Ovary (tissue), 9 donors: ENCODE measurements around the gene MEOX2. TPM values are rescaled to one million over a fixed set of nuclear protein-coding genes. Genes with fewer than 3 reads are reported as not detected.

ENCODE experiments used
- DNase-seq, 5 donors: peaks; one replicate each; pipeline ENCODE4 v3.0.0-alpha.2; 2019 to 2020
- H3K27ac ChIP-seq, 2 donors: fragments of 200-600 bp; one replicate each; pipeline versions ENCODE4 v1.5.1 to v1.8.0; 2019 to 2022
- H3K27me3 ChIP-seq: fragments of 200-600 bp; one replicate; pipeline ENCODE4 v1.8.0; 2022
- H3K36me3 ChIP-seq: fragments of 200-600 bp; sonication (generic); one replicate; pipeline ENCODE4 v1.5.1; 2019
- H3K4me1 ChIP-seq: one replicate; pipeline ENCODE4 v1.8.1; 2013; ENCODE audit warnings: mild to moderate bottlenecking, moderate library complexity; ENCODE audit not compliant: insufficient read depth
- H3K4me3 ChIP-seq: fragments of 200-600 bp; sonication (generic); one replicate; pipeline ENCODE4 v1.5.1; 2017
- H3K9me3 ChIP-seq, 2 donors: fragments of 200-600 bp in 1 of 2; sonication (generic) in 1 of 2; one replicate each; pipeline versions ENCODE4 v1.5.1 to v1.8.1; 2013 to 2019; ENCODE audit warnings: mild to moderate bottlenecking in 1 of 2, moderate library complexity in 1 of 2
- EP300 ChIP-seq: sonication (generic); formaldehyde crosslinking; IDR thresholded peaks from one replicate; pipeline ENCODE4 v1.6.1; 2017; ENCODE audit warnings: antibody characterized with exemption
- POLR2A ChIP-seq: fragments of 450-650 bp; IDR thresholded peaks from one replicate; pipeline ENCODE4 v1.6.1; 2017; ENCODE audit warnings: antibody characterized with exemption, mild to moderate bottlenecking, moderate library complexity
- WGBS, 3 donors: extraction: QIAGEN DNeasy Blood & Tissue Kit in 1 of 3; methylation state at CpG; one replicate each; pipeline versions ENCODE4 v1.1.5 to v1.1.7; 2013 to 2017; 5-methylcytosine and 5-hydroxymethylcytosine counted together
- intact Hi-C, 4 donors: fragments of 100-400 bp; cut with DNase I; formaldehyde crosslinking; loops; one replicate each; pipeline versions ENCODE4 v1.11.0 to v1.15.1; 2022 to 2023
- polyA plus RNA-seq, 2 donors: library from polyadenylated mRNA; stranded (reverse); fragments of 200-250 nt in 1 of 2; fragments of 350-450 nt in 1 of 2; fragmentation: Illumina TruSeq in 1 of 2; extraction: RNeasy Lipid Tissue Mini Kit (QIAGEN cat#74804) in 1 of 2; gene quantifications; one replicate each; pipeline ENCODE4 v1.2.3, GENCODE V29; 2013 to 2014
- total RNA-seq, 7 donors: library from RNA; depleted of rRNA in 2 of 7; stranded (reverse); fragments of >200 nt in 2 of 7; fragmentation: NEBNext Ultra II Directional in 3 of 7; extraction: Animal tissue kit (Norgen Biotek cat#: 25700) in 3 of 7; gene quantifications; one replicate each; pipeline versions ENCODE4 v1.1.0 to v1.2.4, GENCODE V29; 2016 to 2023
- TF ChIP-seq, protein P1 (sequence below), 3 donors: fragments of 450-650 bp in 2 of 3; fragments of 200-600 bp in 1 of 3; IDR thresholded peaks; one replicate each; pipeline versions ENCODE4 v1.5.1 to v1.8.0; 2016 to 2022; ENCODE audit warnings: antibody characterized with exemption in 3 of 3, mild to moderate bottlenecking in 1 of 3
- donor health status: DM: no; HTN: no; CAD: no; lungs with moderate emphysema.
- donor health status: DM: no; HTN: no; CAD: no.
- donor health status: Bipolar disorder and iron deficiency.
- donor health status: DM: yes; HTN: yes; CAD: no.
- donor health status: DM: no; HTN: no; CAD: no.
- donor health status: DM: yes; HTN: yes; CAD: no.

MEOX2 gene
- total and polyA plus RNA-seq, 9 donors = 1.3 to 15.4 (median 1.6) TPM

DNA sequence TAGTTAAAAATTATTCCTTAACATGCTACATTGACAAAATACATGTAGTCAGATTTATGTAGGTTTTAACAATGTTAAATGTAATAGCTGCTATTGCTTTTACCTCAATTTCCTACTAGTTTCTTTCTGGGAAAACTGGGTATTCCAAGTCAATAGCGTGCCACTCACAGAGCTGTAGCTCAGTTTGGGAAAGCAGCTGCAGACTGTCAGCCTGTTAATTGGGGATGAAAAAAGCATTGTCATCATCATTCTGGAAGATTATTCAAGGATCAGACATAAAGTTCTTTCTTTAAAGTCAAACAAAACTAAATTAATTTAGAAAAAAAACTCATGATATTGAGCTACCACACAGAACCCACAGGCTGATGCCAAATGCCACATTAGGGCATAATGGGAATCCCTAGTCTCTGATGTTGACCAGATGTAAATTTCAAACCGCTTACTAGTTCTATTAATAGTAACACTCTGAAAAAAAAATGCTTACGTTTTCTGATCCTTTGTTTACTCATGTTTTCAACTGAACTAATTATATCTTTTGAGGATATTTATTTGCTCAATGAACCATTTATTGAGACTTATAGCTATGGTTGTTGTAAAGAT lies 105.0 kb downstream of the MEOX2 start:
- no peaks in the 10 kb centered on the region for H3K36me3 ChIP-seq
- H3K27me3 ChIP-seq = no peaks in the 10 kb centered on the region
- H3K4me3 ChIP-seq = no peak overlapping the region
- intact Hi-C loops = no loop called here
- WGBS, 3 donors = 48 to 51% (median 51%) methylated on average over 3 of the region's 3 CpGs
- H3K4me1 ChIP-seq = no peaks in the 10 kb centered on the region
- H3K27ac ChIP-seq = no peak overlapping the region
- DNase-seq = no peak
- TF ChIP-seq EP300 (no peak), POLR2A (no peak)
- TF ChIP-seq, protein P1, sequence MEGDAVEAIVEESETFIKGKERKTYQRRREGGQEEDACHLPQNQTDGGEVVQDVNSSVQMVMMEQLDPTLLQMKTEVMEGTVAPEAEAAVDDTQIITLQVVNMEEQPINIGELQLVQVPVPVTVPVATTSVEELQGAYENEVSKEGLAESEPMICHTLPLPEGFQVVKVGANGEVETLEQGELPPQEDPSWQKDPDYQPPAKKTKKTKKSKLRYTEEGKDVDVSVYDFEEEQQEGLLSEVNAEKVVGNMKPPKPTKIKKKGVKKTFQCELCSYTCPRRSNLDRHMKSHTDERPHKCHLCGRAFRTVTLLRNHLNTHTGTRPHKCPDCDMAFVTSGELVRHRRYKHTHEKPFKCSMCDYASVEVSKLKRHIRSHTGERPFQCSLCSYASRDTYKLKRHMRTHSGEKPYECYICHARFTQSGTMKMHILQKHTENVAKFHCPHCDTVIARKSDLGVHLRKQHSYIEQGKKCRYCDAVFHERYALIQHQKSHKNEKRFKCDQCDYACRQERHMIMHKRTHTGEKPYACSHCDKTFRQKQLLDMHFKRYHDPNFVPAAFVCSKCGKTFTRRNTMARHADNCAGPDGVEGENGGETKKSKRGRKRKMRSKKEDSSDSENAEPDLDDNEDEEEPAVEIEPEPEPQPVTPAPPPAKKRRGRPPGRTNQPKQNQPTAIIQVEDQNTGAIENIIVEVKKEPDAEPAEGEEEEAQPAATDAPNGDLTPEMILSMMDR (IDR thresholded peaks at IDR 0.05) = no peak
- H3K9me3 ChIP-seq = no peaks in the 10 kb centered on the region

DNA sequence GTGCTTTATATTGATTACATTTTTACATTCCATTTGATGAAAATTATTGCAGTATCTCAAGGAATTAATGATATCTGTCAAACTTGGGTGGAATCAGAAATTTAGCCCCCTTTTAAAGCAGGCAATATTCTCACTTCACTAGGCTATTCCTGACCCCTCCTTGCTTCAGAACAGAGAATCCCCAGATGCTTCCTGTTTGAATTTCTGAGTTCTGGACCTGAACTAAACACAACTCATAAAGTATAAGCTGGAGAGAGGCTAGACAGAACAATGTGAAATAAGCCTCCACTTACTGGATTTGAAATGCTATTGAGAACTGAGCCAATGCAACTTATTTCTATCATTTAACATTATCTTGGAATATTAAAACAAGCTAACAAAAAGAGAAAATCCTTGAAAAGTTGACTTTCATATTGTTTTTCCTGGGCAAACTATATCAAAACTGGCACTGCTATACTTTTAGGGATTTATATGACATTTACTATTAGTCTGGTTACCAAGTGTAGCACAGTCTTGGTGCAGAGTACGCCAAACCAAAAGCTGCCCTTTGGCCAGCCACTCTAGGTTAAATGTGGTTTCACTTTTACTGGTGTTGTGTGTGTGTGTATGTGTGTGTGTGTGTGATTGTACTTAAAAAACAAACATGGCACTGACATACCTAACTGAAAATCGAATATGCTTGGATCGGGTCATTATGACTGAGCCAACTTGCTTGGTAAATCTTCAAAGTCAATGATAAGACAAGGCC lies 105.7 kb downstream of the MEOX2 start:
- intact Hi-C loops = no loop called here
- no peak for DNase-seq
- no peaks in the 10 kb centered on the region for H3K36me3 ChIP-seq
- no peak overlapping the region for H3K4me3 ChIP-seq
- no peaks in the 10 kb centered on the region for H3K27me3 ChIP-seq
- no peak overlapping the region for H3K27ac ChIP-seq
- WGBS, 3 donors = 62 to 80% (median 69%) methylated on average over 3 of the region's 3 CpGs
- TF ChIP-seq POLR2A (no peak), EP300 (no peak)
- TF ChIP-seq, protein P1 (IDR thresholded peaks at IDR 0.05) = no peak
- no peaks in the 10 kb centered on the region for H3K4me1 ChIP-seq
- no peaks in the 10 kb centered on the region for H3K9me3 ChIP-seq

DNA sequence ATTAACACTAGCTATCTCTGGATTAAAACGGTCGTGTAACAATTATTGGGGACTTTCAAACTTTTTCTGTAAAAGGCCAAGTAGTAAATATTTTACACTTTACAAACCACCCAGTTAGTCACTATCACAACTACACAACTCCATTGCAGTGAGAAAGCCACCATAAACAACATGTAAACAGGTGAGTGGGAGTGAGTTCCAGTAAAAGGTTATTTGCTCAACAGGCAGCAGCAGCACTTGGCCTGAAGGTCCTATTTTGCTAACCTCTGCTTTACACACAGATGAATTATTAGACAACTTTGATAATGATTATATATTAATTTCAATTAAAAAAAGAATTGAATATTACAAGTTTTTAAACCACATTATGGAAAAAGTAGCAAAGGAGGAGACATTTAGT lies 108.9 kb downstream of the MEOX2 start:
- Histone ChIP-seq H3K4me1 (no peaks in the 10 kb centered on the region), H3K36me3 (no peaks in the 10 kb centered on the region), H3K9me3 (no peaks in the 10 kb centered on the region), H3K27ac (no peak overlapping the region), H3K4me3 (no peak overlapping the region), H3K27me3 (no peaks in the 10 kb centered on the region)
- intact Hi-C loops = no loop called here
- 92 to 97% (median 95%) methylated on average over 2 of the region's 2 CpGs for WGBS, 3 donors
- TF ChIP-seq POLR2A = no peak
- no peak for DNase-seq

GRCh38 chr7:15571301-15571878 lies 115.1 kb downstream of the MEOX2 start:
- TF ChIP-seq EP300 (no peak), POLR2A (no peak)
- TF ChIP-seq, protein P1 (IDR thresholded peaks at IDR 0.05) = no peak
- H3K4me3 ChIP-seq = no peak overlapping the region
- H3K4me1 ChIP-seq = no peaks in the 10 kb centered on the region
- H3K27me3 ChIP-seq = no peaks in the 10 kb centered on the region
- DNase-seq = no peak
- 39 to 58% (median 53%) methylated on average over 3 of the region's 3 CpGs for WGBS, 3 donors
- H3K9me3 ChIP-seq = no peaks in the 10 kb centered on the region
- H3K36me3 ChIP-seq = no peaks in the 10 kb centered on the region
- no peak overlapping the region for H3K27ac ChIP-seq
- intact Hi-C loops = no loop called here

GRCh38 chr7:15567652-15568051 lies 118.8 kb downstream of the MEOX2 start:
- no peak for DNase-seq
- H3K27me3 ChIP-seq = no peaks in the 10 kb centered on the region
- H3K4me1 ChIP-seq = no peaks in the 10 kb centered on the region
- intact Hi-C loops = no loop called here
- 60 to 67% (median 60%) methylated on average over 2 of the region's 2 CpGs for WGBS, 3 donors
- no peak overlapping the region for H3K27ac ChIP-seq
- TF ChIP-seq POLR2A (no peak), EP300 (no peak)
- TF ChIP-seq, protein P1 (IDR thresholded peaks at IDR 0.05) = no peak
- H3K4me3 ChIP-seq = no peak overlapping the region
- no peaks in the 10 kb centered on the region for H3K9me3 ChIP-seq
- no peaks in the 10 kb centered on the region for H3K36me3 ChIP-seq
